ENCODE data around the gene ROR2.

- TF ChIP-seq FOXP2 (optimal IDR thresholded peaks at IDR 0.05; ENCODE audit: control extremely low read depth, extremely low read length, insufficient read depth), result no peak
- no peak for TF ChIP-seq POLR2AphosphoS5 (IDR thresholded peaks at IDR 0.05; ENCODE audit: borderline replicate concordance, low read depth, low read length)
These were observed 311.0 kb downstream of the ROR2 start for GRCh38 chr9:91639054-91639453.

Data from SK-N-MC (cell line).